ENCODE measurements around the gene ZNF200. TPM values are rescaled to one million over a fixed set of nuclear protein-coding genes. Genes with fewer than 3 reads are reported as not detected.
A peak's percentile ranks its signal among the peaks of the same experiment; 100 is the strongest.

ZNF200 gene
- total RNA-seq, 4 donors from 2014 or later, result 2.2 to 5.7 (median 3.9) TPM

- intact Hi-C loops (cut with DNase I; ENCODE audit: low total_unique reads), result no loop called here
- peak in 1 of 2 donors; percentile 28 for DNase-seq (ENCODE audit: low spot score in 2 of 2)
- 74 to 85% methylated on average over 13 to 14 of the region's 14 CpGs for WGBS, 2 donors
- TF ChIP-seq, protein P1, sequence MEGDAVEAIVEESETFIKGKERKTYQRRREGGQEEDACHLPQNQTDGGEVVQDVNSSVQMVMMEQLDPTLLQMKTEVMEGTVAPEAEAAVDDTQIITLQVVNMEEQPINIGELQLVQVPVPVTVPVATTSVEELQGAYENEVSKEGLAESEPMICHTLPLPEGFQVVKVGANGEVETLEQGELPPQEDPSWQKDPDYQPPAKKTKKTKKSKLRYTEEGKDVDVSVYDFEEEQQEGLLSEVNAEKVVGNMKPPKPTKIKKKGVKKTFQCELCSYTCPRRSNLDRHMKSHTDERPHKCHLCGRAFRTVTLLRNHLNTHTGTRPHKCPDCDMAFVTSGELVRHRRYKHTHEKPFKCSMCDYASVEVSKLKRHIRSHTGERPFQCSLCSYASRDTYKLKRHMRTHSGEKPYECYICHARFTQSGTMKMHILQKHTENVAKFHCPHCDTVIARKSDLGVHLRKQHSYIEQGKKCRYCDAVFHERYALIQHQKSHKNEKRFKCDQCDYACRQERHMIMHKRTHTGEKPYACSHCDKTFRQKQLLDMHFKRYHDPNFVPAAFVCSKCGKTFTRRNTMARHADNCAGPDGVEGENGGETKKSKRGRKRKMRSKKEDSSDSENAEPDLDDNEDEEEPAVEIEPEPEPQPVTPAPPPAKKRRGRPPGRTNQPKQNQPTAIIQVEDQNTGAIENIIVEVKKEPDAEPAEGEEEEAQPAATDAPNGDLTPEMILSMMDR (IDR thresholded peaks at IDR 0.05), result no peak
- TF ChIP-seq POLR2A (IDR thresholded peaks at IDR 0.05), result no peak
- peak within 1 kb of the TSS; percentile 2 for H3K4me3 ChIP-seq (ENCODE audit: low read depth, poor library complexity, severe bottlenecking)
Measured at GRCh38 chr16:3256146-3256865, 21.3 kb upstream of the ZNF200 start, which contains the start of gene MEFV. Gene MEFV (minus strand): TSS chr16:3256633. CDS start chr16:3256587, 46 bp downstream.

GRCh38 chr16:3254309-3254708 is 19.4 kb upstream of the ZNF200 start:
- TF ChIP-seq, protein P1 (IDR thresholded peaks at IDR 0.05), result no peak
- no peak for TF ChIP-seq POLR2A (IDR thresholded peaks at IDR 0.05)
- DNase-seq (ENCODE audit: low spot score in 2 of 2), result peak in 1 of 2 donors; percentile 66
- WGBS, 2 donors, result 61 to 64% methylated on average over 29 to 33 of the region's 35 CpGs
- no peak overlapping the region for H3K4me3 ChIP-seq (ENCODE audit: low read depth, poor library complexity, severe bottlenecking)
- intact Hi-C loops (cut with DNase I; ENCODE audit: low total_unique reads), result no loop called here

GRCh38 chr16:3252967-3253366 is 18.0 kb upstream of the ZNF200 start:
- WGBS, 2 donors, result 63 to 67% methylated on average over 4 of the region's 4 CpGs
- DNase-seq (ENCODE audit: low spot score in 2 of 2), result peak in 1 of 2 donors; percentile 2
- no peak overlapping the region for H3K4me3 ChIP-seq (ENCODE audit: low read depth, poor library complexity, severe bottlenecking)
- TF ChIP-seq POLR2A (IDR thresholded peaks at IDR 0.05), result no peak
- TF ChIP-seq, protein P1 (IDR thresholded peaks at IDR 0.05), result no peak
- intact Hi-C loops (cut with DNase I; ENCODE audit: low total_unique reads), result no loop called here

GRCh38 chr16:3249451-3249850 is 14.5 kb upstream of the ZNF200 start:
- intact Hi-C loops (cut with DNase I; ENCODE audit: low total_unique reads), result no loop called here
- TF ChIP-seq POLR2A (IDR thresholded peaks at IDR 0.05), result no peak
- 75 to 87% methylated on average over 10 to 13 of the region's 14 CpGs for WGBS, 2 donors
- H3K4me3 ChIP-seq (ENCODE audit: low read depth, poor library complexity, severe bottlenecking), result no peak overlapping the region
- peak in 1 of 2 donors; percentile 76 for DNase-seq (ENCODE audit: low spot score in 2 of 2)

- intact Hi-C loops (cut with DNase I; ENCODE audit: low total_unique reads), result no loop called here
- DNase-seq (ENCODE audit: low spot score in 2 of 2), result peak in 1 of 2 donors; percentile 52
- TF ChIP-seq POLR2A (IDR thresholded peaks at IDR 0.05), result no peak
- TF ChIP-seq, protein P1 (IDR thresholded peaks at IDR 0.05), result no peak
- no peak overlapping the region for H3K4me3 ChIP-seq (ENCODE audit: low read depth, poor library complexity, severe bottlenecking)
- 76 to 88% methylated on average over 1 of the region's 1 CpG for WGBS, 2 donors
Measured at GRCh38 chr16:3249020-3249419, 14.1 kb upstream of the ZNF200 start.

- H3K4me3 ChIP-seq (ENCODE audit: low read depth, poor library complexity, severe bottlenecking), result no peak overlapping the region
- 76 to 90% methylated on average over 5 of the region's 5 CpGs for WGBS, 2 donors
- TF ChIP-seq, protein P1 (IDR thresholded peaks at IDR 0.05), result no peak
- TF ChIP-seq POLR2A (IDR thresholded peaks at IDR 0.05), result no peak
- intact Hi-C loops (cut with DNase I; ENCODE audit: low total_unique reads), result no loop called here
- DNase-seq (ENCODE audit: low spot score in 2 of 2), result peak in 1 of 2 donors; percentile 57
Measured at GRCh38 chr16:3248596-3248995, 13.6 kb upstream of the ZNF200 start.

All from lower leg skin (tissue), 4 donors.